HG03103 (cell line): ENCODE results near the gene NDE1.
"Not testable (repeated sequence)": the region's sequence is repeated elsewhere in the genome, so short reads cannot be mapped to it uniquely, and the experiment has no call there.

Source experiments
- ATAC-seq: cut with Tn5 transposase; IDR thresholded peaks from one replicate; pipeline ENCODE4 v1.9.1; 2021; ENCODE audit warnings: low read depth; ENCODE audit not compliant: unreplicated experiment

Gene NDE1

GRCh38 chr16:15691046-15691445 lies 41.0 kb downstream of the NDE1 start:
- no peak for ATAC-seq

- ATAC-seq: not testable (repeated sequence)
Measured at GRCh38 chr16:15692508-15692907, 42.5 kb downstream of the NDE1 start.

GRCh38 chr16:15694499-15694898 lies 44.5 kb downstream of the NDE1 start:
- ATAC-seq: no peak

- ATAC-seq: no peak
Measured at GRCh38 chr16:15699819-15700218, 49.8 kb downstream of the NDE1 start.

GRCh38 chr16:15701367-15701766 lies 51.3 kb downstream of the NDE1 start:
- no peak for ATAC-seq

GRCh38 chr16:15701975-15702970 lies 52.2 kb downstream of the NDE1 start:
- ATAC-seq: no peak

GRCh38 chr16:15703029-15703736 lies 53.1 kb downstream of the NDE1 start:
- no peak for ATAC-seq

- ATAC-seq: no peak
Measured at GRCh38 chr16:15704545-15704987, 54.5 kb downstream of the NDE1 start.

GRCh38 chr16:15705064-15705565 lies 55.1 kb downstream of the NDE1 start:
- ATAC-seq: no peak

GRCh38 chr16:15707332-15707731 lies 57.3 kb downstream of the NDE1 start:
- no peak for ATAC-seq

GRCh38 chr16:15708096-15708495 lies 58.1 kb downstream of the NDE1 start:
- no peak for ATAC-seq

GRCh38 chr16:15708997-15709396 lies 59.0 kb downstream of the NDE1 start:
- ATAC-seq: no peak

GRCh38 chr16:15714393-15715172 lies 64.5 kb downstream of the NDE1 start:
- no peak for ATAC-seq

- no peak for ATAC-seq
Measured at GRCh38 chr16:15715221-15715620, 65.2 kb downstream of the NDE1 start.

GRCh38 chr16:15716694-15717447 lies 66.8 kb downstream of the NDE1 start:
- ATAC-seq: no peak

- ATAC-seq: no peak
Measured at GRCh38 chr16:15721018-15721417, 71.0 kb downstream of the NDE1 start.

GRCh38 chr16:15723808-15724207 lies 73.8 kb downstream of the NDE1 start:
- no peak for ATAC-seq

- ATAC-seq: no peak
Measured at GRCh38 chr16:15725641-15726240, 75.7 kb downstream of the NDE1 start.

- no peak for ATAC-seq
Measured at GRCh38 chr16:15726715-15727114, 76.7 kb downstream of the NDE1 start.
